ENCODE results near the gene APOA4. TPM values are rescaled to one million over a fixed set of nuclear protein-coding genes. Genes with fewer than 3 reads are reported as not detected.

The APOA4 gene
- polyA plus RNA-seq, 1 donor from 2014 or later: not detected

DNA sequence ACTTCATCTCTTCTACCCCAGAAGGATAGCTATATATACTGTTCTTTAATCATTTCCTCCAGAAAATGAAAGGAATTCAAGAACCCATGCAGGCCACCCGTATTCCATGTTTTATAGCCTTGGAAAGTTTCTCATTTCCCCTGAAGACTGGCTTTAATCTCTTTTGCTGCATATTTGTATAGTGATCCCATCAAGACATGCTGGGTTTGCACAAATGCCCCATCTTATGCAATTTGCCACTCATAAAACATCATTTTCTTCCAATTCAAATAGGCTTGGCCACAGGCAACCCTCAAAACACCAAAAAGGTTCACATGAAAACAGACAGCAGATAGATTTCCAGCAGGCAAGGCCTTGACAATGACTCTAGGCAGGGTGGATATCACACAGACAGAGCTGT, 42.6 kb upstream of the APOA4 start:
- Histone ChIP-seq H3K9me3 (ENCODE audit: low read length) (no peaks in the 10 kb centered on the region), H3K27ac (ENCODE audit: low read length) (no peak overlapping the region), H3K4me3 (ENCODE audit: low read length) (no peak overlapping the region), H3K4me2 (ENCODE audit: low read length) (no peak overlapping the region), H2AFZ (ENCODE audit: low read depth, low read length) (no peak overlapping the region), H3K9ac (ENCODE audit: low read length) (no peak overlapping the region), H3K79me2 (replicated peaks; ENCODE audit: insufficient read depth, low read length) (no peaks in the 10 kb centered on the region), H3K9me2 (ENCODE audit: insufficient read depth, low read length) (no peaks in the 10 kb centered on the region), H3K27me3 (ENCODE audit: insufficient read depth, low read depth, low read length) (no peaks in the 10 kb centered on the region), H3F3A (ENCODE audit: insufficient read depth, low read length, poor library complexity, severe bottlenecking) (no peaks in the 10 kb centered on the region), H3K36me3 (ENCODE audit: insufficient read depth, low read length) (peaks cover 12% of the 10 kb centered on the region), H4K20me1 (ENCODE audit: insufficient read depth) (no peaks in the 10 kb centered on the region)
- no peak for TF ChIP-seq EP300 (conservative IDR thresholded peaks at IDR 0.05; ENCODE audit: poor library complexity, severe bottlenecking)
- no peak for TF ChIP-seq REST (IDR thresholded peaks at IDR 0.05; ENCODE audit: borderline replicate concordance)
- no peak for TF ChIP-seq EZH2 (IDR thresholded peaks at IDR 0.05; ENCODE audit: borderline replicate concordance, insufficient read depth, low read length, poor library complexity, severe bottlenecking)
- no peak for TF ChIP-seq SMC3 (conservative IDR thresholded peaks at IDR 0.05; ENCODE audit: poor library complexity)
- no peak for TF ChIP-seq POLR2AphosphoS5 (IDR thresholded peaks at IDR 0.05)

- no peak overlapping the region for H3K27ac ChIP-seq (ENCODE audit: low read length)
- no peak overlapping the region for H3K9ac ChIP-seq (ENCODE audit: low read length)
- H4K20me1 ChIP-seq (ENCODE audit: insufficient read depth): no peaks in the 10 kb centered on the region
- no peaks in the 10 kb centered on the region for H3K79me2 ChIP-seq (replicated peaks; ENCODE audit: insufficient read depth, low read length)
- no peak overlapping the region for H2AFZ ChIP-seq (ENCODE audit: low read depth, low read length)
- no peak overlapping the region for H3K4me3 ChIP-seq (ENCODE audit: low read length)
- no peaks in the 10 kb centered on the region for H3K27me3 ChIP-seq (ENCODE audit: insufficient read depth, low read depth, low read length)
- no peak overlapping the region for H3K4me2 ChIP-seq (ENCODE audit: low read length)
- peaks cover 12% of the 10 kb centered on the region for H3K36me3 ChIP-seq (ENCODE audit: insufficient read depth, low read length)
- no peaks in the 10 kb centered on the region for H3K9me3 ChIP-seq (ENCODE audit: low read length)
- H3F3A ChIP-seq (ENCODE audit: insufficient read depth, low read length, poor library complexity, severe bottlenecking): no peaks in the 10 kb centered on the region
- no peaks in the 10 kb centered on the region for H3K9me2 ChIP-seq (ENCODE audit: insufficient read depth, low read length)
- TF ChIP-seq, protein P1, sequence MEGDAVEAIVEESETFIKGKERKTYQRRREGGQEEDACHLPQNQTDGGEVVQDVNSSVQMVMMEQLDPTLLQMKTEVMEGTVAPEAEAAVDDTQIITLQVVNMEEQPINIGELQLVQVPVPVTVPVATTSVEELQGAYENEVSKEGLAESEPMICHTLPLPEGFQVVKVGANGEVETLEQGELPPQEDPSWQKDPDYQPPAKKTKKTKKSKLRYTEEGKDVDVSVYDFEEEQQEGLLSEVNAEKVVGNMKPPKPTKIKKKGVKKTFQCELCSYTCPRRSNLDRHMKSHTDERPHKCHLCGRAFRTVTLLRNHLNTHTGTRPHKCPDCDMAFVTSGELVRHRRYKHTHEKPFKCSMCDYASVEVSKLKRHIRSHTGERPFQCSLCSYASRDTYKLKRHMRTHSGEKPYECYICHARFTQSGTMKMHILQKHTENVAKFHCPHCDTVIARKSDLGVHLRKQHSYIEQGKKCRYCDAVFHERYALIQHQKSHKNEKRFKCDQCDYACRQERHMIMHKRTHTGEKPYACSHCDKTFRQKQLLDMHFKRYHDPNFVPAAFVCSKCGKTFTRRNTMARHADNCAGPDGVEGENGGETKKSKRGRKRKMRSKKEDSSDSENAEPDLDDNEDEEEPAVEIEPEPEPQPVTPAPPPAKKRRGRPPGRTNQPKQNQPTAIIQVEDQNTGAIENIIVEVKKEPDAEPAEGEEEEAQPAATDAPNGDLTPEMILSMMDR (IDR thresholded peaks at IDR 0.05; ENCODE audit: poor library complexity, severe bottlenecking): no peak
- no peak for TF ChIP-seq EZH2 (IDR thresholded peaks at IDR 0.05; ENCODE audit: borderline replicate concordance, insufficient read depth, low read length, poor library complexity, severe bottlenecking)
- TF ChIP-seq POLR2AphosphoS5 (IDR thresholded peaks at IDR 0.05): no peak
- TF ChIP-seq EP300 (conservative IDR thresholded peaks at IDR 0.05; ENCODE audit: poor library complexity, severe bottlenecking): no peak
- TF ChIP-seq SMC3 (conservative IDR thresholded peaks at IDR 0.05; ENCODE audit: poor library complexity): no peak
- TF ChIP-seq TAF1 (IDR thresholded peaks at IDR 0.05; ENCODE audit: low read depth): no peak
- TF ChIP-seq RAD21 (conservative IDR thresholded peaks at IDR 0.05): no peak
- no peak for TF ChIP-seq MXI1 (conservative IDR thresholded peaks at IDR 0.05; ENCODE audit: poor library complexity, severe bottlenecking)
- no peak for TF ChIP-seq REST (IDR thresholded peaks at IDR 0.05; ENCODE audit: borderline replicate concordance)
Measured at GRCh38 chr11:116864531-116864930, 41.4 kb upstream of the APOA4 start.
